WTC11 (cell line): ENCODE results near the gene FNDC1.

ENCODE experiments used
- ATF3 ChIP-seq: sonication (generic); formaldehyde crosslinking; conservative IDR thresholded peaks from 2 replicates; pipeline ENCODE4 v1.8.1; 2022; ENCODE audit warnings: mild to moderate bottlenecking, missing genetic modification reagents
- CREB1 ChIP-seq: sonication (generic); formaldehyde crosslinking; IDR thresholded peaks from 2 replicates; pipeline ENCODE4 v1.8.0; 2023; ENCODE audit warnings: mild to moderate bottlenecking, missing genetic modification reagents
- CREM ChIP-seq: sonication (generic); formaldehyde crosslinking; IDR thresholded peaks from 2 replicates; pipeline ENCODE4 v1.8.1; 2022; ENCODE audit warnings: mild to moderate bottlenecking, missing genetic modification reagents, moderate library complexity
- CTCF ChIP-seq: fragments of 200-600 bp; IDR thresholded peaks from 2 replicates; pipeline ENCODE4 v1.8.0; 2022; ENCODE audit warnings: antibody characterized with exemption
- E2F4 ChIP-seq: sonication (generic); formaldehyde crosslinking; IDR thresholded peaks from 2 replicates; pipeline ENCODE4 v1.8.1; 2022; ENCODE audit warnings: low read depth, mild to moderate bottlenecking, moderate library complexity, missing genetic modification reagents, borderline replicate concordance
- ELF4 ChIP-seq: sonication (generic); formaldehyde crosslinking; IDR thresholded peaks from 2 replicates; pipeline ENCODE4 v1.8.1; 2022; ENCODE audit warnings: low read depth, mild to moderate bottlenecking, moderate library complexity, missing genetic modification reagents
- FOXJ3 ChIP-seq: sonication (generic); formaldehyde crosslinking; IDR thresholded peaks from 2 replicates; pipeline ENCODE4 v1.9.0; 2021; ENCODE audit warnings: missing genetic modification reagents, mild to moderate bottlenecking, borderline replicate concordance
- FOXP1 ChIP-seq: sonication (generic); formaldehyde crosslinking; IDR thresholded peaks from 2 replicates; pipeline ENCODE4 v1.8.0; 2022; ENCODE audit warnings: missing genetic modification reagents, mild to moderate bottlenecking, moderate library complexity, borderline replicate concordance
- FOXP4 ChIP-seq: sonication (generic); formaldehyde crosslinking; IDR thresholded peaks from 2 replicates; pipeline ENCODE4 v1.8.0; 2022; ENCODE audit warnings: mild to moderate bottlenecking, missing genetic modification reagents
- JAZF1 ChIP-seq: fragments of 250-450 bp; sonication (Bioruptor Pico); IDR thresholded peaks from 2 replicates; pipeline ENCODE4 v1.9.0; 2021; ENCODE audit warnings: moderate library complexity, mild to moderate bottlenecking, inconsistent platforms
- ZNF512 ChIP-seq: sonication (generic); formaldehyde crosslinking; IDR thresholded peaks from 2 replicates; pipeline ENCODE4 v1.8.1; 2022; ENCODE audit warnings: missing genetic modification reagents, borderline replicate concordance

- TF ChIP-seq CTCF (peak; percentile 27; the same call in 1 of the 2 replicates), E2F4 (no peak), ELF4 (CRISPR knock-in tag) (no peak), ZNF512 (CRISPR knock-in tag) (no peak), ATF3 (CRISPR knock-in tag) (no peak), CREB1 (CRISPR knock-in tag) (no peak), FOXP4 (CRISPR knock-in tag) (no peak), CREM (CRISPR knock-in tag) (0 out of 2 replicates have a peak, but pooled peaks have one; percentile 28), FOXP1 (CRISPR knock-in tag) (no peak), FOXJ3 (CRISPR knock-in tag) (no peak), JAZF1 (CRISPR knock-in tag) (no peak)
These were observed at the start of gene FNDC1 for GRCh38 chr6:159169193-159169555.
